Heart right ventricle (tissue), 16 donors: ENCODE data around the gene FAM222A. TPM values are rescaled to one million over a fixed set of nuclear protein-coding genes. Genes with fewer than 3 reads are reported as not detected.

Source experiments
- ATAC-seq, 8 donors: fragments of 200-7000 bp; cut with Tn5 transposase; one replicate each; pipeline ENCODE4 v1.9.1; 2020; ENCODE audit warnings: mild to moderate bottlenecking in 8 of 8, moderate library complexity in 8 of 8, moderate number of reproducible peaks in 1 of 8
- DNase-seq, 2 donors: peaks; one replicate each; pipeline ENCODE4 v3.0.0-alpha.2; 2020
- H3K27ac ChIP-seq, 10 donors: fragments of 200-600 bp; sonication (generic) in 2 of 10; one replicate each; pipeline versions ENCODE4 v1.5.0 to v1.8.0; 2020 to 2022; ENCODE audit warnings: mild to moderate bottlenecking in 3 of 10
- H3K27me3 ChIP-seq, 7 donors: fragments of 200-600 bp; one replicate each; pipeline ENCODE4 v1.8.0; 2021 to 2022; ENCODE audit warnings: mild to moderate bottlenecking in 2 of 7
- H3K36me3 ChIP-seq, 9 donors: fragments of 200-600 bp; sonication (generic) in 1 of 9; one replicate each; pipeline versions ENCODE4 v1.5.0 to v1.8.0; 2020 to 2022; ENCODE audit warnings: mild to moderate bottlenecking in 2 of 9
- H3K4me1 ChIP-seq, 9 donors: fragments of 200-600 bp; sonication (generic) in 1 of 9; one replicate each; pipeline versions ENCODE4 v1.5.0 to v1.8.0; 2020 to 2022; ENCODE audit warnings: mild to moderate bottlenecking in 4 of 9
- H3K4me3 ChIP-seq, 10 donors: fragments of 200-600 bp; sonication (generic) in 2 of 10; one replicate each; pipeline versions ENCODE4 v1.5.0 to v1.8.0; 2020 to 2022; ENCODE audit warnings: mild to moderate bottlenecking in 7 of 10, moderate library complexity in 2 of 10
- H3K9me3 ChIP-seq, 11 donors: fragments of 200-600 bp in 10 of 11; sonication (generic) in 2 of 11; one replicate each; pipeline versions ENCODE4 v1.5.0 to v1.8.0; 2013 to 2022; ENCODE audit warnings: mild to moderate bottlenecking in 2 of 11, control low read depth in 1 of 11, moderate library complexity in 1 of 11
- CTCF ChIP-seq, 9 donors: fragments of 200-600 bp; sonication (generic) in 2 of 9; IDR thresholded peaks; one replicate each; pipeline versions ENCODE4 v1.5.0 to v1.8.0; 2021 to 2022; ENCODE audit warnings: antibody characterized with exemption in 9 of 9, mild to moderate bottlenecking in 5 of 9, moderate library complexity in 1 of 9
- WGBS, 2 donors: extraction: QIAGEN DNeasy Blood & Tissue Kit; methylation state at CpG; one replicate each; pipeline ENCODE4 v1.1.7; 2013; ENCODE audit warnings: inconsistent platforms in 1 of 2; 5-methylcytosine and 5-hydroxymethylcytosine counted together
- intact Hi-C, 10 donors: fragments of 100-400 bp; cut with DNase I; formaldehyde crosslinking; loops; one replicate each; pipeline versions ENCODE4 v1.11.1 to v1.14.2; 2022
- polyA plus RNA-seq, 2 donors: library from polyadenylated mRNA; stranded (reverse); fragments of 200-250 nt; gene quantifications; one replicate each; pipeline ENCODE4 v1.2.3, GENCODE V29; 2013
- total RNA-seq, 10 donors: library from RNA; stranded (reverse); fragmentation: NEBNext Ultra II Directional in 3 of 10; extraction: Animal tissue kit (Norgen Biotek cat#: 25700) in 3 of 10; gene quantifications; one replicate each; pipeline versions ENCODE4 v1.2.1 to v1.2.4, GENCODE V29; 2021 to 2023
- donor health status: Arrhythmogenic right ventricular cardiomyopathy.
- donor health status: ischemic (EF 13 %, LVEDD 7.1; RV severe dilation, severe dysfunction).
- donor health status: healthy with polysubstance abuse.
- donor health status: DM: no; HTN: yes; CAD: no.
- donor health status: DM: no; HTN: no; CAD: no.
- donor health status: ischemic (EF 25% LVEDD 6.9; RV normal size, moderate dysfunction).
- donor health status: ischemic (EF 25% LVEDD 5.7; RV mildly dilated, moderate dysfunction).
- donor health status: healthy.
- donor health status: DM: yes; HTN: yes; CAD: no.
- donor health status: Ischemic cardiomyopathy.
- donor health status: ischemic (EF 35%, LVEDD 5.7; RV mildly dilated, moderate dysfunction).
- donor health status: nonischemic (EF 11% LVEDD 7.7; RV severe dilation, severe dysfunction).
- donor health status: DM: yes; HTN: yes; CAD: no.
- donor health status: PGD.
- donor health status: ischemic (EF 29% LVEDD 5.4; RV normal size, mild dysfunction).
- donor health status: nonischemic (EF 23%, LVEDD 6.1; RV moderate dilation, normal function).

FAM222A gene
- total and polyA plus RNA-seq, 12 donors = 2.7 to 26.0 (median 7.0) TPM

- intact Hi-C loops = loop anchor here in 6 of 10 donors (5.0 to 10.0 kb wide), 5 partner anchors 54 to 346 kb away; partner anchors contain the start of gene FAM222A (in 1 of the 6)
- no peak overlapping the region for H3K27ac ChIP-seq
- no peak for TF ChIP-seq CTCF (IDR thresholded peaks at IDR 0.05)
- peaks cover 0 to 5% (median 0%) of the 10 kb centered on the region in 9 donors for H3K36me3 ChIP-seq
- H3K4me3 ChIP-seq = no peak overlapping the region
- peaks cover 0 to 12% (median 4%) of the 10 kb centered on the region in 9 donors for H3K4me1 ChIP-seq
- H3K9me3 ChIP-seq = no peaks in the 10 kb centered on the region
- H3K27me3 ChIP-seq = no peaks in the 10 kb centered on the region
- 80 to 84% methylated on average over 17 of the region's 17 CpGs for WGBS, 2 donors
- ATAC-seq (no peak), DNase-seq (no peak)
Observed at GRCh38 chr12:109770861-109771670, 57.4 kb downstream of the FAM222A start.

GRCh38 chr12:109771746-109772621 lies 58.4 kb downstream of the FAM222A start:
- intact Hi-C loops = loop anchor here in 6 of 10 donors (2.0 to 10.0 kb wide), 6 partner anchors 55 to 347 kb away; partner anchors contain the start of gene FAM222A (in 1 of the 6)
- Histone ChIP-seq H3K27me3 (no peaks in the 10 kb centered on the region), H3K27ac (no peak overlapping the region), H3K9me3 (no peaks in the 10 kb centered on the region), H3K36me3 (peaks cover 0 to 5% (median 0%) of the 10 kb centered on the region in 9 donors), H3K4me3 (no peak overlapping the region), H3K4me1 (peaks cover 0 to 12% (median 6%) of the 10 kb centered on the region in 9 donors)
- TF ChIP-seq CTCF (IDR thresholded peaks at IDR 0.05) = no peak
- WGBS, 2 donors = 87 to 91% methylated on average over 17 of the region's 17 CpGs
- DNase-seq (no peak), ATAC-seq (no peak)

- ATAC-seq (no peak), DNase-seq (no peak)
- Histone ChIP-seq H3K27me3 (no peaks in the 10 kb centered on the region), H3K4me3 (no peak overlapping the region), H3K9me3 (no peaks in the 10 kb centered on the region), H3K36me3 (peaks cover 0 to 5% (median 0%) of the 10 kb centered on the region in 9 donors), H3K4me1 (peaks cover 0 to 12% (median 6%) of the 10 kb centered on the region in 9 donors), H3K27ac (no peak overlapping the region)
- WGBS, 2 donors = 57 to 58% methylated on average over 12 of the region's 12 CpGs
- intact Hi-C loops = loop anchor here in 6 of 10 donors (2.0 to 10.0 kb wide), 6 partner anchors 55 to 348 kb away; partner anchors contain the start of gene FAM222A (in 1 of the 6)
- no peak for TF ChIP-seq CTCF (IDR thresholded peaks at IDR 0.05)
Observed at GRCh38 chr12:109772622-109773321, 59.1 kb downstream of the FAM222A start.
